HepG2 (cell line): ENCODE measurements around the gene BCCIP. TPM values are rescaled to one million over a fixed set of nuclear protein-coding genes. Genes with fewer than 3 reads are reported as not detected.

ENCODE experiments used
- microRNA counts: library from miRNA; unstranded; fragments of <30 nt; microRNA quantifications from one replicate; lab custom pipeline; 2015
- microRNA-seq: library from miRNA; unstranded; fragments of <30 nt; microRNA quantifications from one replicate; pipeline ENCODE4, GENCODE V29; 2020
- polyA plus RNA-seq, 8 experiments: library from polyadenylated mRNA; depleted of rRNA in 3 of 8; stranded (reverse) in 7 of 8; unstranded in 1 of 8; fragments of >200 nt; fragmentation: Illumina TruSeq in 4 of 8; extraction: Trizol in 4 of 8; gene quantifications; 2 replicates each; pipeline versions ENCODE4 v1.2.1 to v1.2.3, GENCODE V29; 2011 to 2016; ENCODE audit warnings: low read depth in 4 of 8, missing spikeins in 1 of 8, mixed read lengths in 1 of 8; ENCODE audit not compliant: insufficient read depth in 1 of 8
- small RNA-seq, 3 experiments: library from RNA; depleted of rRNA; stranded (forward); fragments of <200 nt; gene quantifications; one replicate each; pipeline ENCODE3, GENCODE V24; 2012; ENCODE audit warnings: low read depth in 2 of 3, low replicate concordance in 1 of 3; ENCODE audit not compliant: insufficient read length in 3 of 3, insufficient read depth in 2 of 3
- total RNA-seq, 5 experiments: library from RNA; depleted of rRNA; stranded (reverse); fragments of >200 nt; fragmentation: Illumina TruSeq; extraction: Trizol; gene quantifications; 2 replicates each; pipeline ENCODE4 v1.2.3, GENCODE V29; 2016; ENCODE audit warnings: low read depth in 1 of 5

Gene BCCIP
- total and polyA plus RNA-seq, 2 of the 13 experiments (the other 11 are each of a cell fraction or from before 2014, with no cell fraction given), result 37.0 to 132 TPM

MicroRNAs encoded within 50 kb of the gene (microRNA counts, 767-probe panel; counts per million panel counts)
- microRNA hsa-miR-4484 (lab: Ali Mortazavi, UCI), result not detected

Small RNA genes lying within 50 kb of the gene (microRNA-seq; reads per million reads assigned to microRNA genes)
- gene MIR4484, result 4.6 reads per million, percentile 30 among the genes with 10 or more reads in this experiment

Small RNA genes lying within 50 kb of the gene (small RNA-seq; reads per million reads assigned to genes)
- gene MIR4484 (0 to 0.33 (median 0) reads per million in 3 experiments), gene RF00017 (0 reads per million in 3 experiments)

Other genes starting within 250 kb of the BCCIP start
- not detected in 2 replicates for gene TEX36, start 140.4 kb upstream of the BCCIP start, total RNA-seq (2016; rRNA removed; fragmentation: Illumina TruSeq; extraction: Trizol)
- not detected in 2 replicates for gene TEX36, start 140.4 kb upstream of the BCCIP start, polyA plus RNA-seq (2011; rRNA removed)
- 24.9 and 26.7 TPM in 2 replicates for gene EDRF1, start 103.8 kb upstream of the BCCIP start, total RNA-seq (2016; rRNA removed; fragmentation: Illumina TruSeq; extraction: Trizol)
- 16.5 and 16.9 TPM in 2 replicates for gene EDRF1, start 103.8 kb upstream of the BCCIP start, polyA plus RNA-seq (2011; rRNA removed)
- not detected in 2 replicates for gene MMP21, start 47.7 kb upstream of the BCCIP start, total RNA-seq (2016; rRNA removed; fragmentation: Illumina TruSeq; extraction: Trizol)
- gene MMP21, start 47.7 kb upstream of the BCCIP start, polyA plus RNA-seq (2011; rRNA removed), result not detected in 2 replicates
- 48.2 and 49.9 TPM in 2 replicates for gene UROS, start 288 bp upstream of the BCCIP start, total RNA-seq (2016; rRNA removed; fragmentation: Illumina TruSeq; extraction: Trizol)
- 14.8 and 17.2 TPM in 2 replicates for gene UROS, start 288 bp upstream of the BCCIP start, polyA plus RNA-seq (2011; rRNA removed)
- gene DHX32, start 57.7 kb downstream of the BCCIP start, total RNA-seq (2016; rRNA removed; fragmentation: Illumina TruSeq; extraction: Trizol), result 16.5 and 22.7 TPM in 2 replicates
- gene DHX32, start 57.7 kb downstream of the BCCIP start, polyA plus RNA-seq (2011; rRNA removed), result 14.6 and 15.5 TPM in 2 replicates
- gene FANK1, start 73.0 kb downstream of the BCCIP start, total RNA-seq (2016; rRNA removed; fragmentation: Illumina TruSeq; extraction: Trizol), result not detected in 2 replicates
- gene FANK1, start 73.0 kb downstream of the BCCIP start, polyA plus RNA-seq (2011; rRNA removed), result 0.08 and 0.22 TPM in 2 replicates